Type B pancreatic cell (in vitro differentiated cells): ENCODE data around the gene BPIFB6. TPM values are rescaled to one million over a fixed set of nuclear protein-coding genes. Genes with fewer than 3 reads are reported as not detected.

Experiments
- DNase-seq: peaks from one replicate; pipeline ENCODE4 v3.0.0; 2021; ENCODE audit warnings: mixed read lengths; ENCODE audit not compliant: unreplicated experiment; ENCODE audit errors: extremely low spot score
- H3K27ac Mint-ChIP-seq: 2 replicates; pipeline ENCODE4 v1.8.0; 2021; ENCODE audit warnings: mild to moderate bottlenecking, mixed read lengths
- H3K27me3 Mint-ChIP-seq: 2 replicates; pipeline ENCODE4 v1.8.0; 2021; ENCODE audit warnings: mixed read lengths
- H3K36me3 Mint-ChIP-seq: 2 replicates; pipeline ENCODE4 v1.8.0; 2021; ENCODE audit warnings: mixed read lengths
- H3K4me1 Mint-ChIP-seq: one replicate; pipeline ENCODE4 v1.8.0; 2021; ENCODE audit warnings: mixed read lengths; ENCODE audit not compliant: unreplicated experiment
- H3K4me3 Mint-ChIP-seq: 2 replicates; pipeline ENCODE4 v1.8.0; 2021; ENCODE audit warnings: mild to moderate bottlenecking, mixed read lengths
- H3K9me3 Mint-ChIP-seq: 2 replicates; pipeline ENCODE4 v1.8.0; 2021; ENCODE audit warnings: mixed read lengths
- CTCF ChIP-seq: fragments of 200-600 bp; sonication (generic); conservative IDR thresholded peaks from 2 replicates; pipeline ENCODE4 v1.5.0; 2021; ENCODE audit warnings: antibody characterized with exemption, mild to moderate bottlenecking
- total RNA-seq: library from RNA; stranded (reverse); gene quantifications from 2 replicates; pipeline ENCODE4 v1.2.1, GENCODE V29; 2021; ENCODE audit warnings: low replicate concordance

Gene BPIFB6
- total RNA-seq, 1 donor from 2014 or later: not detected

GRCh38 chr20:33065785-33066184, 34.3 kb downstream of the BPIFB6 start:
- H3K36me3 Mint-ChIP-seq: no peaks in the 10 kb centered on the region
- no peak for DNase-seq
- H3K9me3 Mint-ChIP-seq: no peaks in the 10 kb centered on the region
- TF ChIP-seq CTCF: no peak
- no peak overlapping the region for H3K27ac Mint-ChIP-seq
- H3K4me3 Mint-ChIP-seq: no peak overlapping the region
- H3K27me3 Mint-ChIP-seq: peaks cover 22% of the 10 kb centered on the region
- H3K4me1 Mint-ChIP-seq: no peaks in the 10 kb centered on the region

GRCh38 chr20:33067806-33068205, 36.4 kb downstream of the BPIFB6 start:
- Mint-ChIP-seq H3K9me3 (no peaks in the 10 kb centered on the region), H3K27ac (no peak overlapping the region), H3K4me1 (no peaks in the 10 kb centered on the region), H3K4me3 (no peak overlapping the region), H3K27me3 (peaks cover 32% of the 10 kb centered on the region), H3K36me3 (no peaks in the 10 kb centered on the region)
- no peak for DNase-seq
- TF ChIP-seq CTCF: no peak

- DNase-seq: no peak
- no peak for TF ChIP-seq CTCF
- Mint-ChIP-seq H3K27me3 (peaks cover 36% of the 10 kb centered on the region), H3K36me3 (no peaks in the 10 kb centered on the region), H3K4me3 (no peak overlapping the region), H3K9me3 (no peaks in the 10 kb centered on the region), H3K27ac (no peak overlapping the region), H3K4me1 (no peaks in the 10 kb centered on the region)
These were observed 36.9 kb downstream of the BPIFB6 start for GRCh38 chr20:33068251-33068939.

- no peaks in the 10 kb centered on the region for H3K4me1 Mint-ChIP-seq
- H3K4me3 Mint-ChIP-seq: no peak overlapping the region
- no peak for TF ChIP-seq CTCF
- H3K36me3 Mint-ChIP-seq: no peaks in the 10 kb centered on the region
- peaks cover 42% of the 10 kb centered on the region for H3K27me3 Mint-ChIP-seq
- H3K9me3 Mint-ChIP-seq: no peaks in the 10 kb centered on the region
- H3K27ac Mint-ChIP-seq: no peak overlapping the region
- DNase-seq: no peak
These were observed 38.2 kb downstream of the BPIFB6 start for GRCh38 chr20:33069673-33070072.

- Mint-ChIP-seq H3K27me3 (peaks cover 49% of the 10 kb centered on the region), H3K9me3 (no peaks in the 10 kb centered on the region), H3K36me3 (no peaks in the 10 kb centered on the region), H3K4me1 (no peaks in the 10 kb centered on the region), H3K27ac (no peak overlapping the region), H3K4me3 (no peak overlapping the region)
- TF ChIP-seq CTCF: no peak
- no peak for DNase-seq
These were observed 38.9 kb downstream of the BPIFB6 start for GRCh38 chr20:33070111-33071053.
